GM13976 (cell line): ENCODE results near the gene AUH.

ENCODE experiments used
- DNase-seq: peaks from one replicate; pipeline ENCODE4 v3.0.0; 2012; ENCODE audit warnings: low spot score
- in situ Hi-C: fragments of 300-500 bp; cut with MboI; formaldehyde crosslinking; loops from one replicate; pipeline ENCODE4 v1.12.0; 2022; ENCODE audit warnings: low sequenced_read_pairs, mixed read lengths, inconsistent platforms; ENCODE audit not compliant: unreplicated experiment
- TF ChIP-seq, protein P1 (sequence below): IDR thresholded peaks from 2 replicates; pipeline ENCODE4 v1.5.1; 2012; ENCODE audit warnings: borderline replicate concordance, mild to moderate bottlenecking; ENCODE audit not compliant: insufficient read depth; ENCODE audit errors: extremely low read depth, missing control alignments, control extremely low read depth

AUH gene

DNA sequence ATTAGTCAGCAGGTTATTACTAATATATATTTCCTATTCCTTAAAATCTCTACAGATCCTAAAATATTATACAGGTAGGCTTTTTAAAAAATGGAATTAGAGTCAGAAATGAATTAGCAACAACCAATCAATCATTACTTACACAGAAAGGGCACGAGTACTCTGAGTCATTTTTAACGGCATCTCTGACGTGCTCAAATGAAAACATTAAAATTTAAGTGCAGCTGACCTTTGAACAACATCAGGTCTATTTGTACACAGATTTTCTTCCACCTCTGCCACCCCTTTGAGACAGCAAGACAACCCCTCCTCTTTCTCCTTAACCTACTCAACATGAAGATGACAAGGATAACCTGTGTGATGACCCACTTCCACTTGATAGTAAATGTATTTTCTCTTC lies 19.1 kb downstream of the AUH start:
- in situ Hi-C loops = no loop called here
- DNase-seq = no peak
- TF ChIP-seq, protein P1, sequence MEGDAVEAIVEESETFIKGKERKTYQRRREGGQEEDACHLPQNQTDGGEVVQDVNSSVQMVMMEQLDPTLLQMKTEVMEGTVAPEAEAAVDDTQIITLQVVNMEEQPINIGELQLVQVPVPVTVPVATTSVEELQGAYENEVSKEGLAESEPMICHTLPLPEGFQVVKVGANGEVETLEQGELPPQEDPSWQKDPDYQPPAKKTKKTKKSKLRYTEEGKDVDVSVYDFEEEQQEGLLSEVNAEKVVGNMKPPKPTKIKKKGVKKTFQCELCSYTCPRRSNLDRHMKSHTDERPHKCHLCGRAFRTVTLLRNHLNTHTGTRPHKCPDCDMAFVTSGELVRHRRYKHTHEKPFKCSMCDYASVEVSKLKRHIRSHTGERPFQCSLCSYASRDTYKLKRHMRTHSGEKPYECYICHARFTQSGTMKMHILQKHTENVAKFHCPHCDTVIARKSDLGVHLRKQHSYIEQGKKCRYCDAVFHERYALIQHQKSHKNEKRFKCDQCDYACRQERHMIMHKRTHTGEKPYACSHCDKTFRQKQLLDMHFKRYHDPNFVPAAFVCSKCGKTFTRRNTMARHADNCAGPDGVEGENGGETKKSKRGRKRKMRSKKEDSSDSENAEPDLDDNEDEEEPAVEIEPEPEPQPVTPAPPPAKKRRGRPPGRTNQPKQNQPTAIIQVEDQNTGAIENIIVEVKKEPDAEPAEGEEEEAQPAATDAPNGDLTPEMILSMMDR = no peak

DNA sequence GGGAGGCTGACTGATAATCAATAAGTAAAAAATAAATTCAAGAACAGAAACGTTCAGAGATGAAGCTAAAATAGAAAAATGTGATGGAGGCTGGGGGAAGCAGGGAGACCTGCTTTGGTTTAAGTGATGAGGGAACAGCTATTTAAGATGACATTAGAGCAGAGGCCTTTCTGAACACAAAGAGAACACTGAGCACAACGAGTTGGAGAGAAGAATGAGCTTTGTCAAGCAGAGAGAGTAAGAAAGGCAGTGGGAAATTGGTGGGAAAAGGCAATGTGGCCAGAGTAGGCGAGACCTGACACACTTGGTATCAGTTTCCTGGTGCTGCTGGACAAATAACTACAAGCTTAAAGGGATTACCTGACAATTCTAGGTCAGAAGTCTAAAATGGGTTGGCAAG lies 20.0 kb downstream of the AUH start:
- in situ Hi-C loops = no loop called here
- TF ChIP-seq, protein P1 = no peak

DNA sequence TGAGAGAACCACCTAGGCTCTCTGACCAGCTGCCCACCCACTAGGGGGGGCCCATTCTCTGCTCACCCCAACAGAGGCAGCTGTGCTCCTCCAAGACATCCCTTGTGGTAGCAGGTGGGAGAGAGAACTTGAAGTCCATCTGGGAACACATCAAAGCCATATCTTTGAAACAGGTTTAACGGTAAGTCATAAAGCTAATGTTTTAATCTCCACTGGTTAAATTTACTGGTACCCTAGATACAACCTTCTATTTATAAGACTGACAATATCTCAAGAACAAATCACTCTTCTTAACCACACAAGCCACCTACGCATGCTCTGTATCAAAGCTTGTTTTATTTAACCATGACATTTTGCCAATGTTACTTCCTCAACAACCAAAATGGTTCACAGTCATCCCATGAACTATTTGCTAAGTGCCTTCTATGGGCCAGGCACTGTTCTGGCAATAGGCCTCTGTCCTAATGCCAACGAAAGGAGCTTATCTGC lies 20.4 kb downstream of the AUH start:
- TF ChIP-seq, protein P1 = no peak

More for the DNA sequence above, 20.0 kb downstream of the AUH start:
- no peak for DNase-seq

DNA sequence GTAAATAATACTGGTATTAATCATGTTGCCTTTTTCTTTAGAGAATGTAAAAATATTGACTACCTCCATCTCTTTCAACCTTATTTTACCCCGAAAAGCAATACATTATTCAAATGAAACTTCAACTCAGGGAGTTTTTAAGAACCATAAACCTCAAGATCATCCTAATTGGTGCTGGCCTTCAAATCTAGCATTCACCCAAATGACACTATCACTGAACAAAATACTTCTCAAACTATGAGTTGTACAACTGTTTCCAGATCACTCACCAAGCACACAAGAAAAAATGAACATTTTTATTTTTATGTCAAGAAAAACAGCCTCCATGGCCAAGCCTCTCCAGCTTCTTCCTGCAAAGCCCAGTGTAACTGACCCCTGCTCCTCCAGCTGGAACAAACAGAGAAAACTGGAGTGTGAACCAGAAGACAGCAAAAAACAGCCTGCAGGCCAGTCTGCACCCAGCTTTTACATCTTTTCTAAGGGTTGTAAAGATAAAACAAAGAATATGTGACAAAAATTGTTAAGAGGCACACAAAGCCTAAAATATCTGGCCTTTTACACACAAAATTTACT lies 21.2 kb downstream of the AUH start:
- DNase-seq = no peak
- in situ Hi-C loops = no loop called here
- TF ChIP-seq, protein P1 = no peak

More for the DNA sequence above, 20.4 kb downstream of the AUH start:
- DNase-seq = no peak
- in situ Hi-C loops = no loop called here

DNA sequence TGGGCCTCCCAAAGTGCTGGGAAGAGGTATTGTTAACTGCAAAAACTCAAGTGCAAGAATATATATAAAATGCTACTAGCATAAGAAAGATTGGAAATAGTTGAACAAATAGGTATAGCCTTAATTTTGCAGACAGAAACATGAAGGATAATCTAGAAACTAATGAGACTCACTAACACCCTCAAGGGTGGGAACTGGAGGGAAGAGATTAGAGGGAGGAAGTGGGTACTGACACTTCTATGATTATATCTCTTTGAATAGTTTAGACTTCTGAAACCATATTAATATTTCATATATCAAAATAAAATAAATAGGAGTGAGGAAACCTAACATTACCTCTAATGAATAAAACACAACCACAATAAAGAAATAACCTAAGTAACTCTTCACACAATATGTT lies 23.0 kb downstream of the AUH start:
- TF ChIP-seq, protein P1 = no peak
- no peak for DNase-seq
- in situ Hi-C loops = no loop called here

DNA sequence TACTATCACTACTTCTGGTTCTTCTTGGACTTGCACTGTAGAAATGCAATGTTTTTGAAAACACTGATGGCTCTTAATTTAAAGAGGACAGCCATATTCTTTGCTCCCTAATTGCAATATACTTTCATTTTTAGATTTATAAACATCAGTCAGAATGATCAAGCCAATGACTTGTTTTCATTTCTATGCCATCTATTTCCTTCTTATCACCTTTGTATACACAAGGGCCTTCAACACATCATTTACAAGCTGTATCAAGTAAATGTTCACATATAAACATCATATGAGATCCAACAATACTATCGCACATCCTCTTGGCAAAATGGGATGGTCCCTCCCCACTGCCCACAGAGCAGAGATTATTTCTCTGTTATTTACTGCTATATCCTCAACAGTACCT lies 24.9 kb downstream of the AUH start:
- in situ Hi-C loops = no loop called here
- DNase-seq = no peak
- TF ChIP-seq, protein P1 = no peak

DNA sequence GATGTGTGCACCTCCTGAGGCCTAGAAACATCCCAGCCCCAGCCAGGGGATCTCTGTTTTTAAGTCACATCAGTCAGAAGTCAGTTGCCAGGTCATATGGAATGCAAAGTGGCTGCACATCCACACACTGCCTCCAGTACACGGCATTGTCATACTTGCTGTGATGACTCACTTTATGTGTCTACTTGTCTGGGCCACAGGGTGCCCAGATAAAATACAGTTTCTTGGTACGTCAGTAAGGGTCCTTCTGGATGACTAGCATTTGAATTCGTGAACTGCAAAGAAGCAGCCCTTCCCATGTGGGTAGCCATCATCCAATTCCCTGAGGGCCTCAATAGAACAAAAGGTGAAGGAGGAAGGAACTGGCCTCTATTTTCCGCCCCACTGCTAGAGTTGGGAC lies 27.7 kb downstream of the AUH start:
- in situ Hi-C loops = no loop called here
- DNase-seq = no peak
- TF ChIP-seq, protein P1 = no peak
